GM12801 (cell line): ENCODE data around the gene CTNNBL1.

Source experiments
- CTCF ChIP-seq: IDR thresholded peaks from one replicate; pipeline ENCODE4 v1.5.1; 2011; ENCODE audit warnings: control low read depth; ENCODE audit not compliant: insufficient read length; ENCODE audit errors: extremely low read depth

CTNNBL1 gene

DNA sequence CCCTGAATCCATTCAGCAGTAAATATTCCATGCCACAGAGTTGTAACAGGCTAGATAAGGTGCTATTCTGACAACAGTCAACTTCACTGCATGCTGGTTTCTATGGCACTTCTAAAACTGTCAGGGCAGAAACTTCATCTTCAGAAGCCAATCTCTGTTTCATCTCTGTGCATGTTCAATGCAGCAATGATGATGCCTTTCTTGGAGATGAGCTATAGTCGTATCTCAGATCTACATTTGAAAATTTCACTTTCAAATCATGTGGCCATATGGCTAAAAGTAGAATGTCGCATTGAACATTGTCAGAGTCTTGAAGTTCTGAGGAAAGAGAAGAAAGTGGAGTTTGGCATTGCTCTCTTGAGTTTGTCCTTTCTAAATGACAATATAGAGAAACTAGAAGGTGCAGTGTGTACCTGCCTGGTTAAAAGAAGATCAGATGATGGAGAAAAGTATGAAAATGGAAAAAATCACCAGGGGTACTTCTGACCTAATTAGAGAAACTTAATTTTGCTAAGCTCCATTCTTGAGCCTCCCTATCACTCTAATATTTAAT is 160.1 kb downstream of the CTNNBL1 start:
- TF ChIP-seq CTCF = no peak

GRCh38 chr20:37856932-37857660 is 163.3 kb downstream of the CTNNBL1 start:
- TF ChIP-seq CTCF = no peak

DNA sequence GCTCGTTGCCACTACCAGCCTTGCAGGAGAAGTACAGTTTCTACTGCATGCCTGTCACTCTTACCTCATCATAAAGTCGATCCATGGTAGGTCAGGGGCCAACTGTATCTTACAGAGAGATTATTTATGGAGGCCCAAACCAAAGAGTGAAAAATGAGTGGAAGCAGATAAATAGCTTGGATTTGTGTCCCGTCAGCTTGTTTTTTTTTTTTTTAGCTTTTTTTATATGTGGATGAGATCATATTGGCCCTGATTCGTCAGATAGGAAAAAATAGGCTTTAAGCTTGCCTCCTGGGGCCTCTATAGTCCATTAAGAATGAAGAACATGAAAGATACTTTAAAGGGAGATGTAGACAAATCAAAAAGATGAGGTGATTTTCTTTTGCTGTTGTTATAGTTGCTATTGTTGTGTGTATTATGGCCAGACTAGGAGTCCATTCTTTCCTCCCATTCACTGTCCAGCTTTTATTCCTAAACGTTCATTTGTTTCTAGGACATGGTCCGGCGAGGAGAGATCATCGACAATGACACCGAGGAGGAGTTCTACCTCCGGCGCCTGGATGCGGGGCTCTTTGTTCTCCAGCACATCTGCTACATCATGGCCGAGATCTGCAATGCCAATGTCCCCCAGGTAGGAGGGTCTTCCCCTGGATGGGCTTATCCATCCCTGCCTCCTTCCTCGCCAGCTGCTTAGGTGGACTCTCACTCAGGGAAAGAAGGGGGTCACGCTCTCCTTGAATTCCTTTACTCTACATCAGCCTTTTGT is 165.8 kb downstream of the CTNNBL1 start:
- TF ChIP-seq CTCF = no peak

DNA sequence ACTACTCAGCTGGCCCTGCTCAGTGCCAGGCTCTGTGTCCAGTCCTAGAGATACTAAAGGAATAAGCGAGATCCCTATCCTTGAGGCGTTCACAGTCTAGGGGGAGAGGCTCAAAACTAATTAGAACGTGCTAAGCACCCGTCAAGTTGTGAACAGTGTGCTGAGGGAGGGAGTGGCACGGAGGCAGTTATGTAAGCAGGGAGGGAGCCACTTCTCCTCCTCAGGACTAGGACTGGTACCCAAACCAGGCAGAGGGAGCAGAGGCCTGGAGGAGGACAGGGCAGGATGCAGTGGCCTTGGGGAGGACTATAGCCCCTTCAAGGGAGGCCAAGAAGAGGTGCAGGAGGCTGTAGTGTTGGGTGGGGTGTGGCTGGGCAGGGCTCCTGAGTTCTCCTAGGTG is 169.5 kb downstream of the CTNNBL1 start:
- TF ChIP-seq CTCF = no peak

- no peak for TF ChIP-seq CTCF
Observed at GRCh38 chr20:37864298-37864697, 170.5 kb downstream of the CTNNBL1 start.

GRCh38 chr20:37866051-37866450 is 172.2 kb downstream of the CTNNBL1 start:
- no peak for TF ChIP-seq CTCF

DNA sequence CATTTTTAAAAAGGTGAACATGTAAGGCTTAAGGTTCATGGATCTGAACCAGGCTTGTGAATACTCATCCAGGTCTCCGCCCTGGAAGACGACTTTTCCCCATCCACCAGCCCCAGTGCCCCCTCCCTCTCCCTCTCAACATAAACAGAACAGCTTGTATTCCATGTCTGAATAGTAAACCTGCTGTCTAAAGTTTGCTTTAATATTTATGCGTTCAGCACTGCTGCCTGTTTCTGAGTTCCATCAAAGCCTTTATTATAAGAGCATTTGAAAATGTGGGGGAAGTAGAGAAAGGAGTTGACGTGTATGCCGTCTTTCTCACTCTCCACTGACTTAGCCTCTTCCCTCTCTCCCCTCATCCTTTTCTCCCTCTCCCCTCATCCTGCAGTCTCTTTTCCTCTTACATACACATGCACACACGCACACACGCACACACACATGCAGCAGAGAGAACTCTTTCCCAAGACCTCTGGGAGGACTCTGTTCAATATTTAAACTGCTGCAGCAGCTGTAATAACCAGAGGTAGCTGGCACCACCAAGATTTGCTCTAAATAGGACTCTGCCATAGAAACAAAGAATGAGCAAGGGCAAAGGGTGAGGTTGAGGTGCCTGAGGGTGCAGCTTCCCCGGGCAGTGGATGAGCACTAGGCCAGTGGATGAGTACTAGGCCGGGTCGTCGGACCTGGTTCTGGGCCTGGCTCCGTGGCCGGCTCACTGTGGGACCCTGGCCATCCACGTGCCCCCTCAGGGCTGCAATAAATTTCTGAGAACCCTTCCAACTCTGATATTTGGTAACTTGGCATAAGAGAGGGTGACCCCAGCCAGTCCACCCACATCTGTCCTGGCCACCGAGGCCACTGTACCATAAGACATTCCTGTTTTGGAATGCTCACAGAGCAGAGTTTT is 173.7 kb downstream of the CTNNBL1 start:
- TF ChIP-seq CTCF = no peak
